Measurements from ENCODE around the gene HCRTR1. TPM values are rescaled to one million over a fixed set of nuclear protein-coding genes. Genes with fewer than 3 reads are reported as not detected.

The HCRTR1 gene
- total and polyA plus RNA-seq, 8 donors, result not detected

DNA sequence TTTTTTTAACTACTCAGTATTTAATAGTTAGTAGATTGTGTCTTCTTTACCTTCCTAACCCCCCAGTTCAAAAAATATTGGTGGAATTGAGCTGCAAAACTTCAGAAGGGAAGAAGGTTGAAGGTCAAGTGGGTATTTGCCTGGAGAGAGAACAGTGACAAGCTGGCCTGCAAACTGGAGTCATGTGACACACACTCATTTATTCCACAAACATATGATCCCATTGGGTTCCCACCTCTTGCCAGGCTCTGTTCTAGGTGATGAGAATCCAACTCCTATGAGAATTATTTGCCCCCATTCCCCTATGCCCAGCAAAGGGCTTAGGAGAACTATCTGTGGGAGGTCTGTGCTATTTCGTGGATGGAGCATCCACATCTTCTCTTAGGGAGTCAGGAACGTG is 30.7 kb downstream of the HCRTR1 start:
- H3K9me3 ChIP-seq, result no peaks in the 10 kb centered on the region
- H3K4me1 ChIP-seq, result peaks cover 15 to 34% (median 23%) of the 10 kb centered on the region in 4 donors
- H3K27me3 ChIP-seq, result no peaks in the 10 kb centered on the region
- H3K4me3 ChIP-seq, result no peak overlapping the region
- DNase-seq, result no peak
- H3K27ac ChIP-seq, result peak overlapping the region in 2 of 5 donors; percentile 17 to 34
- 55 to 82% (median 73%) methylated on average over 2 of the region's 2 CpGs for WGBS, 5 donors
- intact Hi-C loops (cut with DNase I; ENCODE audit: low total_unique reads), result no loop called here
- H3K36me3 ChIP-seq, result peaks cover 0 to 16% (median 9%) of the 10 kb centered on the region in 4 donors
- TF ChIP-seq POLR2A (IDR thresholded peaks at IDR 0.05) (no peak), EP300 (IDR thresholded peaks at IDR 0.05) (no peak), POLR2AphosphoS5 (IDR thresholded peaks at IDR 0.05) (no peak)
- TF ChIP-seq, protein P1, sequence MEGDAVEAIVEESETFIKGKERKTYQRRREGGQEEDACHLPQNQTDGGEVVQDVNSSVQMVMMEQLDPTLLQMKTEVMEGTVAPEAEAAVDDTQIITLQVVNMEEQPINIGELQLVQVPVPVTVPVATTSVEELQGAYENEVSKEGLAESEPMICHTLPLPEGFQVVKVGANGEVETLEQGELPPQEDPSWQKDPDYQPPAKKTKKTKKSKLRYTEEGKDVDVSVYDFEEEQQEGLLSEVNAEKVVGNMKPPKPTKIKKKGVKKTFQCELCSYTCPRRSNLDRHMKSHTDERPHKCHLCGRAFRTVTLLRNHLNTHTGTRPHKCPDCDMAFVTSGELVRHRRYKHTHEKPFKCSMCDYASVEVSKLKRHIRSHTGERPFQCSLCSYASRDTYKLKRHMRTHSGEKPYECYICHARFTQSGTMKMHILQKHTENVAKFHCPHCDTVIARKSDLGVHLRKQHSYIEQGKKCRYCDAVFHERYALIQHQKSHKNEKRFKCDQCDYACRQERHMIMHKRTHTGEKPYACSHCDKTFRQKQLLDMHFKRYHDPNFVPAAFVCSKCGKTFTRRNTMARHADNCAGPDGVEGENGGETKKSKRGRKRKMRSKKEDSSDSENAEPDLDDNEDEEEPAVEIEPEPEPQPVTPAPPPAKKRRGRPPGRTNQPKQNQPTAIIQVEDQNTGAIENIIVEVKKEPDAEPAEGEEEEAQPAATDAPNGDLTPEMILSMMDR (IDR thresholded peaks at IDR 0.05), result no peak

DNA sequence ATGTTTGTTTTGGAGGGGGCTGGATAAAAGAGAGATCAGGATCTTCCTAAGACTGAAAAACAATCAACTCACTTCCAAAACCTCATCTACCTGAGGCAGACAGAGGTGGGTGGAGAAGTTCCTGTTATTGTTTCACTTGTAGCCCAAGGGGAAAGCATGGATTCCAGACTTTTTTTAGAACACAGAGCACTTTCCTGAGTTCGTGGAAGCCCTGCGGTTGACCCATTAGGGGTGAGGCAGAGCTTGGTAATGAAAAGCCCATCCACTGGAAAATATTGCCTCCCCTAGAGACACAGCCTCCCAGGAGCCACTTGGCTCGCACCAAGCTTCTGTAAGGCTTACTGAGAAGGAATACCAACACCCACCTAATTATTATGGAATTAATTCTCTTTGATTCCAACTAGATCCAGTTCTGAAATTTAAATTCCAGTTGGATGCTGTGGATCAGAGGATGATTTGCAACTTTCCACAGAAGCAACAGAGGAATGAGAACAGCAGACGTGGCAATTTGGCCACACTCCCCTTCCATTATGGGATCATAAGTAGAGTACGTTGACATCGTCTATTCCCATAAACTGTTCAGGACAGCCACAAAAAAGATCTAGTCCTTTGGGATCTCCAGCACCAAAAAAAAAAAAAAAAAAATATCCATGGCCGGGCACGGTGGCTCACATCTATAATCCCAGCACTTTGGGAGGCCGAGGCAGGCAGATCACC is 31.3 kb downstream of the HCRTR1 start:
- peak overlapping the region in 2 of 5 donors; percentile 17 to 34 for H3K27ac ChIP-seq
- 73 to 80% (median 77%) methylated on average over 9 of the region's 9 CpGs for WGBS, 5 donors
- intact Hi-C loops (cut with DNase I; ENCODE audit: low total_unique reads), result no loop called here

DNA sequence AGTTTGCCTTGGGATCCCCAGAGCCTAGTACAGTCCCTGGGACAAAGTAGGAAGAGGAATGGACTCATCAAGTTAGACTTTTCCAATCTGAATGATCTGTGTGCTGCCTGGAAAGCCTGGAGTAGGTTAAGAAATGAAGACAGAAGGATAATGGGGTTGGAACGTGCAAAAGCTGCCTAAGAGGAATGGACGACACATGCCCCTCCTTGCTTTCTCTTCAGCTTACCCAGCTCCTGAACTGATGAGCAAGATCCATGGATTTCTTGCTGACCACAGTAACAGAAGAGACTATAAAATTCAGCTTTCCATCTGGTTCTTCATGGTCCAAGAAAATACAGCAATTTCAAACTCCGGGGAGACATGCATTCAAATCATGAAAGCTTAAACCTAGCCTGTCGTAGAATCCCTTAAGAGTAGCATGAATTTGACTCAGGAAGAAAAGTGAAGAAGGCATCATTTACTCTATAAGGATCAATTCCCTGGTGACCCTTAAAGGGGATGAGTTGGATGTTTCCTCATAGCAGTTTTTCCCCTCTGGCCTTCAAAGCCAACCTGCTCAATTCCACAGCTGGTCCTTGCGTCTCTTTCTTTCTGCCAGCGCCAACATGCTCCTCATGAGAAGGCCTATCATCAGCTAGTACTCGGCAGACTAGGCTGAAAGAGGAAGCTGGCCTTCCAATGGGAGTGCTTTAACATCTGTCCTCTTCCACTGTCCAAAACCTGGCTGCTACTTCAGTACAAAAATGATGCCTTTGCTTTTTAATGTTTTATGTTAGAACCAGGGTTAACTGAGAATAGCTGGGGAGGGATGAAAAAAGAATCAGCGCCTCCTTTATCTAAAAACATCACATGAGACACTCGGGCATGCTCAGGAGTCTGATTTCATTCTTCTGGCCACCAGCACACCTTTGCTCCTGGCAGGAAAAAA is 32.9 kb downstream of the HCRTR1 start:
- intact Hi-C loops (cut with DNase I; ENCODE audit: low total_unique reads), result no loop called here
- WGBS, 5 donors, result 63 to 72% (median 69%) methylated on average over 9 of the region's 9 CpGs

More for the DNA sequence above, 31.3 kb downstream of the HCRTR1 start:
- no peak for DNase-seq
- TF ChIP-seq EP300 (IDR thresholded peaks at IDR 0.05), result no peak
- TF ChIP-seq POLR2A (IDR thresholded peaks at IDR 0.05), result no peak
- no peak overlapping the region for H3K4me3 ChIP-seq
- H3K9me3 ChIP-seq, result no peaks in the 10 kb centered on the region
- no peaks in the 10 kb centered on the region for H3K27me3 ChIP-seq
- H3K4me1 ChIP-seq, result peaks cover 9 to 28% (median 17%) of the 10 kb centered on the region in 4 donors
- H3K36me3 ChIP-seq, result peaks cover 1 to 22% (median 15%) of the 10 kb centered on the region in 4 donors

DNA sequence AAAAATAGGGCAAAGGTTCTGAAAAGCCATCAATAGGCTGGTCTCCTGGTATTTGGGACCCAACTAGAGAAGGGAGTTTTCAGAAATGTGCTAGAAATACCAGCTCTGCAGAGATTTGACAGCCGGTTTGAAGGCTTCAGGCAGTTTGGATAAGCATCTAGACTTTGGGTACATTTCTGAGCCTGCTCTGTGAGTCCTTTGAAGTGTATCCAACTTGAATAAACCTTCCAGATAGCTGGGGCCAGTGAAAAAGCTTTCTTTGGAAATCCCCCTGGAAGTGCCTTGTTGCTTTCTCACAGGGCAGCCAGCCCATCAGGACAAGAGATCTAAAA is 33.6 kb downstream of the HCRTR1 start:
- DNase-seq, result no peak
- Histone ChIP-seq H3K4me3 (no peak overlapping the region), H3K27me3 (no peaks in the 10 kb centered on the region), H3K9me3 (no peaks in the 10 kb centered on the region), H3K27ac (peak overlapping the region in 3 of 5 donors; percentile 22 to 30 (median 28)), H3K4me1 (peaks cover 0 to 17% (median 9%) of the 10 kb centered on the region in 4 donors), H3K36me3 (peaks cover 5 to 42% (median 32%) of the 10 kb centered on the region in 4 donors)
- TF ChIP-seq POLR2AphosphoS5 (IDR thresholded peaks at IDR 0.05), result no peak
- no peak for TF ChIP-seq EP300 (IDR thresholded peaks at IDR 0.05)
- TF ChIP-seq POLR2A (IDR thresholded peaks at IDR 0.05), result no peak
- TF ChIP-seq, protein P1 (IDR thresholded peaks at IDR 0.05), result no peak
- intact Hi-C loops (cut with DNase I; ENCODE audit: low total_unique reads), result no loop called here
- WGBS, 5 donors, result 9 to 17% (median 12%) methylated on average over 1 of the region's 1 CpG

More for the DNA sequence above, 32.9 kb downstream of the HCRTR1 start:
- H3K4me1 ChIP-seq, result peaks cover 6 to 23% (median 12%) of the 10 kb centered on the region in 4 donors
- no peak for TF ChIP-seq POLR2A (IDR thresholded peaks at IDR 0.05)
- TF ChIP-seq POLR2AphosphoS5 (IDR thresholded peaks at IDR 0.05), result no peak
- TF ChIP-seq, protein P1 (IDR thresholded peaks at IDR 0.05), result no peak
- TF ChIP-seq EP300 (IDR thresholded peaks at IDR 0.05), result no peak
- H3K9me3 ChIP-seq, result no peaks in the 10 kb centered on the region
- no peaks in the 10 kb centered on the region for H3K27me3 ChIP-seq
- no peak for DNase-seq
- peaks cover 5 to 36% (median 28%) of the 10 kb centered on the region in 4 donors for H3K36me3 ChIP-seq
- H3K4me3 ChIP-seq, result no peak overlapping the region
- peak overlapping the region in 2 of 5 donors; percentile 22 to 30 for H3K27ac ChIP-seq
